AG09319 (cell line): Measurements from ENCODE around the gene ZNF383.
A peak's percentile ranks its signal among the peaks of the same experiment; 100 is the strongest.
"Not testable (repeated sequence)": the region's sequence is repeated elsewhere in the genome, so short reads cannot be mapped to it uniquely, and the experiment has no call there.

Experiments
- DNase-seq: peaks from one replicate; pipeline ENCODE4 v3.0.0-alpha.2; 2010; ENCODE audit warnings: low read depth; ENCODE audit errors: extremely low read depth
- CTCF ChIP-seq: IDR thresholded peaks from 2 replicates; pipeline ENCODE4 v1.5.1; 2011; ENCODE audit warnings: low read depth, mild to moderate bottlenecking, inconsistent platforms, low read length, moderate library complexity

ZNF383 gene

GRCh38 chr19:37217775-37218591 lies at the start of gene ZNF383:
Gene ZNF383, plus strand, starts transcription at chr19:37218214. Its CDS starts 12,240 bp downstream, at chr19:37230454.
- DNase-seq: peak; percentile 54
- TF ChIP-seq CTCF: no peak

- TF ChIP-seq CTCF: peak; percentile 31
- peak; percentile 90 for DNase-seq
These were observed 45.3 kb upstream of the ZNF383 start, which contains the start of gene ZNF585A for GRCh38 chr19:37172368-37173366. Gene ZNF585A, minus strand, starts transcription at chr19:37172695. Its CDS starts 2,785 bp downstream, at chr19:37169910.

GRCh38 chr19:37186071-37186470 lies 31.9 kb upstream of the ZNF383 start:
- not testable (repeated sequence) for DNase-seq

GRCh38 chr19:37195248-37195647 lies 22.8 kb upstream of the ZNF383 start:
- not testable (repeated sequence) for DNase-seq

GRCh38 chr19:37197115-37197514 lies 20.9 kb upstream of the ZNF383 start:
- DNase-seq: not testable (repeated sequence)

GRCh38 chr19:37197768-37198167 lies 20.2 kb upstream of the ZNF383 start:
- no peak for TF ChIP-seq CTCF
- no peak for DNase-seq

GRCh38 chr19:37217480-37217774 lies 587 bp upstream of the ZNF383 start:
- no peak for TF ChIP-seq CTCF
- DNase-seq: no peak

GRCh38 chr19:37218592-37218935 lies 550 bp downstream of the ZNF383 start:
- no peak for DNase-seq
- TF ChIP-seq CTCF: no peak
